Prostate gland (tissue), 2 donors: ENCODE measurements around the gene TRAPPC12.

ENCODE experiments used
- CTCF ChIP-seq, 4 experiments: fragments of 200-600 bp in 2 of 4; fragments of 450-650 bp in 2 of 4; sonication (generic) in 2 of 4; IDR thresholded peaks; 1 replicate in 3 of 4; 2 replicates in 1 of 4; pipeline ENCODE4 v1.5.1; 2016 to 2019; ENCODE audit warnings: antibody characterized with exemption in 4 of 4, mild to moderate bottlenecking in 2 of 4, moderate library complexity in 2 of 4
- POLR2A ChIP-seq: fragments of 450-650 bp; IDR thresholded peaks from one replicate; pipeline ENCODE4 v1.6.1; 2016; ENCODE audit warnings: antibody characterized with exemption, mild to moderate bottlenecking
- POLR2AphosphoS5 ChIP-seq: sonication (generic); formaldehyde crosslinking; IDR thresholded peaks from one replicate; pipeline ENCODE4 v1.6.1; 2017; ENCODE audit warnings: antibody characterized with exemption

GRCh38 chr2:3376821-3377220 lies 2.7 kb upstream of the TRAPPC12 start:
- no peak for TF ChIP-seq CTCF (IDR thresholded peaks at IDR 0.05)
- TF ChIP-seq POLR2A = no peak
- no peak for TF ChIP-seq POLR2AphosphoS5
